Gastroesophageal sphincter (tissue), 3 donors: ENCODE results near the gene ELMO3.

Experiments used
- EP300 ChIP-seq: sonication (generic); formaldehyde crosslinking; IDR thresholded peaks from one replicate; pipeline ENCODE4 v1.6.1; 2017; ENCODE audit warnings: antibody characterized with exemption, mild to moderate bottlenecking
- POLR2A ChIP-seq, 2 donors: fragments of 450-650 bp; IDR thresholded peaks; one replicate each; pipeline ENCODE4 v1.6.1; 2017; ENCODE audit warnings: antibody characterized with exemption in 2 of 2, mild to moderate bottlenecking in 2 of 2, moderate library complexity in 1 of 2
- POLR2AphosphoS5 ChIP-seq: sonication (generic); formaldehyde crosslinking; IDR thresholded peaks from one replicate; pipeline ENCODE4 v1.6.1; 2017; ENCODE audit warnings: antibody characterized with exemption
- TF ChIP-seq, protein P1 (sequence below), 4 experiments: fragments of 200-600 bp in 2 of 4; fragments of 450-650 bp in 2 of 4; sonication (generic) in 1 of 4; IDR thresholded peaks; one replicate each; pipeline ENCODE4 v1.5.1; 2017 to 2019; ENCODE audit warnings: antibody characterized with exemption in 4 of 4, mild to moderate bottlenecking in 2 of 4, moderate library complexity in 2 of 4

DNA sequence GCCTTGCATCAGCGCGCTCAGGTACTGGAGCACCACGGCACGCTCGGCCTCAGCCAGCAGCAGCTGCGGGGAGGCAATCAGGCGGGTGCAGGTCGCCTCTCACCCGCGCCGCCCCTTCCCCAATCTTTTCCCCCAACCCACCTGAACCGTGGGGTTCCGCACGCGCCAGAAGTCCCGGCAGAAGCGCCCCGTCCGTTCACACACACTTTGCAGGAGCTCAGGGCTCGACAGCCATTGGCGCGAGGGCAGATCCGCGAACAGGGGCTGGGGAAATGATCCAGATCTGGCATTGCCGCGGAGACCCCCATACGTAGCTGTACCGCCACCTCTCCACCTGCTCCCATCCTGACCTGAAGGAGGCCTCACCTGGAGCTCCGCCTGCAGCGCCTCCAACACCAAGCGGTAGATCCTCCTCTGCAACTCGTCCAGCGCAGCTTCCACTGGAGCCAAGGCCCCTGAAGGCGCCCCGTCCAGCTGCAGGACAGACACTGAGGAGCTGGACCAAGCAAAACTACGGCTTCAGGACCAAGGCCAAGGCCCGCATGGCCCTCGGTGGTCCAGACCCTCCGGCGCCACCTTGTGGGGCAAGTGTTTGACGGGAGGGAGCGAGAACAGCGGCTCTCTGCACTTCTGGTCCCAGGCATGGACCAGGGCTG lies 13.8 kb upstream of the ELMO3 start:
- TF ChIP-seq, protein P1, sequence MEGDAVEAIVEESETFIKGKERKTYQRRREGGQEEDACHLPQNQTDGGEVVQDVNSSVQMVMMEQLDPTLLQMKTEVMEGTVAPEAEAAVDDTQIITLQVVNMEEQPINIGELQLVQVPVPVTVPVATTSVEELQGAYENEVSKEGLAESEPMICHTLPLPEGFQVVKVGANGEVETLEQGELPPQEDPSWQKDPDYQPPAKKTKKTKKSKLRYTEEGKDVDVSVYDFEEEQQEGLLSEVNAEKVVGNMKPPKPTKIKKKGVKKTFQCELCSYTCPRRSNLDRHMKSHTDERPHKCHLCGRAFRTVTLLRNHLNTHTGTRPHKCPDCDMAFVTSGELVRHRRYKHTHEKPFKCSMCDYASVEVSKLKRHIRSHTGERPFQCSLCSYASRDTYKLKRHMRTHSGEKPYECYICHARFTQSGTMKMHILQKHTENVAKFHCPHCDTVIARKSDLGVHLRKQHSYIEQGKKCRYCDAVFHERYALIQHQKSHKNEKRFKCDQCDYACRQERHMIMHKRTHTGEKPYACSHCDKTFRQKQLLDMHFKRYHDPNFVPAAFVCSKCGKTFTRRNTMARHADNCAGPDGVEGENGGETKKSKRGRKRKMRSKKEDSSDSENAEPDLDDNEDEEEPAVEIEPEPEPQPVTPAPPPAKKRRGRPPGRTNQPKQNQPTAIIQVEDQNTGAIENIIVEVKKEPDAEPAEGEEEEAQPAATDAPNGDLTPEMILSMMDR (IDR thresholded peaks at IDR 0.05), result peak in 3 of 4 experiments; percentile 88 to 91 (median 90)
- TF ChIP-seq EP300, result no peak
- no peak for TF ChIP-seq POLR2A (IDR thresholded peaks at IDR 0.05)
- TF ChIP-seq POLR2AphosphoS5, result peak; percentile 80
